ENCODE measurements around the gene F5. TPM values are rescaled to one million over a fixed set of nuclear protein-coding genes. Genes with fewer than 3 reads are reported as not detected.

The F5 gene
- total RNA-seq = under 0.01 TPM in 1 of 2 replicates, not detected in the other

GRCh38 chr1:169586395-169587255 is at the start of gene F5:
Gene F5 (minus strand): TSS chr1:169586481. CDS start chr1:169586386, 95 bp downstream.

GRCh38 chr1:169630006-169630405 is 43.7 kb upstream of the F5 start, which contains the start of gene SELP:
Gene SELP (minus strand): TSS chr1:169630124. CDS start chr1:169630074, 50 bp downstream.

GRCh38 chr1:169485431-169486280 is 100.6 kb downstream of the F5 start, which contains the start of gene SLC19A2:
Gene SLC19A2 (minus strand): TSS chr1:169485944. CDS start chr1:169485766, 178 bp downstream.

Other genes starting within 250 kb of the F5 start
- 17.4 and 21.0 TPM in 2 replicates for gene NME7, start 218.7 kb downstream of the F5 start, total RNA-seq
- 30.0 and 31.1 TPM in 2 replicates for gene BLZF1, start 218.3 kb downstream of the F5 start, total RNA-seq
- 0.92 and 1.1 TPM in 2 replicates for gene CCDC181, start 159.0 kb downstream of the F5 start, total RNA-seq
- gene SLC19A2, start 100.5 kb downstream of the F5 start, total RNA-seq = 6.5 and 9.4 TPM in 2 replicates
- gene SELP, start 43.6 kb upstream of the F5 start, total RNA-seq = 0.12 and 0.40 TPM in 2 replicates
- 0.79 and 0.81 TPM in 2 replicates for gene SELL, start 125.1 kb upstream of the F5 start, total RNA-seq
- under 0.01 TPM in 2 replicates for gene SELE, start 147.6 kb upstream of the F5 start, total RNA-seq
- gene METTL18, start 208.4 kb upstream of the F5 start, total RNA-seq = 5.4 and 9.5 TPM in 2 replicates